Measurements from ENCODE around the gene DCAF5. TPM values are rescaled to one million over a fixed set of nuclear protein-coding genes. Genes with fewer than 3 reads are reported as not detected.
A peak's percentile ranks its signal among the peaks of the same experiment; 100 is the strongest.
"Not testable (repeated sequence)": the region's sequence is repeated elsewhere in the genome, so short reads cannot be mapped to it uniquely, and the experiment has no call there.

The DCAF5 gene
- total RNA-seq, 2 donors from 2014 or later: 31.4 to 37.7 TPM

GRCh38 chr14:69081271-69081670, 71.6 kb downstream of the DCAF5 start:
- no peaks in the 10 kb centered on the region for H3K27me3 Mint-ChIP-seq
- no peak overlapping the region for H3K4me3 Mint-ChIP-seq
- H3K4me1 Mint-ChIP-seq: peaks cover 5% of the 10 kb centered on the region
- H3K9me3 Mint-ChIP-seq: no peaks in the 10 kb centered on the region
- no peak overlapping the region for H3K27ac Mint-ChIP-seq
- ATAC-seq (replicated peaks): no peak
- H3K36me3 Mint-ChIP-seq (ENCODE audit: low read depth): peaks cover 74% of the 10 kb centered on the region

GRCh38 chr14:69079747-69080146, 73.2 kb downstream of the DCAF5 start:
- no peak for ATAC-seq (replicated peaks)

GRCh38 chr14:69079188-69079742, 73.7 kb downstream of the DCAF5 start:
- Mint-ChIP-seq H3K9me3 (no peaks in the 10 kb centered on the region), H3K27ac (no peak overlapping the region), H3K27me3 (no peaks in the 10 kb centered on the region), H3K4me3 (no peak overlapping the region), H3K36me3 (ENCODE audit: low read depth) (peaks cover 72% of the 10 kb centered on the region), H3K4me1 (peaks cover 5% of the 10 kb centered on the region)
- no peak for ATAC-seq (replicated peaks)

More at GRCh38 chr14:69079747-69080146, 73.2 kb downstream of the DCAF5 start:
- Mint-ChIP-seq H3K27ac (no peak overlapping the region), H3K4me3 (no peak overlapping the region), H3K27me3 (no peaks in the 10 kb centered on the region), H3K4me1 (peaks cover 5% of the 10 kb centered on the region), H3K36me3 (ENCODE audit: low read depth) (peaks cover 72% of the 10 kb centered on the region), H3K9me3 (no peaks in the 10 kb centered on the region)

GRCh38 chr14:69077841-69078240, 75.1 kb downstream of the DCAF5 start:
- no peak for ATAC-seq (replicated peaks)
- Mint-ChIP-seq H3K4me1 (peaks cover 5% of the 10 kb centered on the region), H3K27me3 (no peaks in the 10 kb centered on the region)

GRCh38 chr14:69077185-69077584, 75.7 kb downstream of the DCAF5 start:
- H3K9me3 Mint-ChIP-seq; ATAC-seq (replicated peaks); H3K27me3 Mint-ChIP-seq; H3K4me3 Mint-ChIP-seq; H3K27ac Mint-ChIP-seq; H3K4me1 Mint-ChIP-seq: not testable (repeated sequence)
- peaks cover 72% of the 10 kb centered on the region for H3K36me3 Mint-ChIP-seq (ENCODE audit: low read depth)

More at GRCh38 chr14:69077841-69078240, 75.1 kb downstream of the DCAF5 start:
- Mint-ChIP-seq H3K9me3 (no peaks in the 10 kb centered on the region), H3K27ac (no peak overlapping the region), H3K36me3 (ENCODE audit: low read depth) (peaks cover 72% of the 10 kb centered on the region), H3K4me3 (no peak overlapping the region)

- no peak overlapping the region for H3K27ac Mint-ChIP-seq
- H3K4me1 Mint-ChIP-seq: peaks cover 5% of the 10 kb centered on the region
- peaks cover 72% of the 10 kb centered on the region for H3K36me3 Mint-ChIP-seq (ENCODE audit: low read depth)
- H3K9me3 Mint-ChIP-seq: no peaks in the 10 kb centered on the region
- ATAC-seq (replicated peaks): no peak
- no peak overlapping the region for H3K4me3 Mint-ChIP-seq
- no peaks in the 10 kb centered on the region for H3K27me3 Mint-ChIP-seq
These were observed 76.6 kb downstream of the DCAF5 start for GRCh38 chr14:69076341-69076740.

- H3K9me3 Mint-ChIP-seq: no peaks in the 10 kb centered on the region
- H3K27ac Mint-ChIP-seq: peak overlapping the region; percentile 20
- H3K27me3 Mint-ChIP-seq: no peaks in the 10 kb centered on the region
- no peak overlapping the region for H3K4me3 Mint-ChIP-seq
- H3K4me1 Mint-ChIP-seq: no peaks in the 10 kb centered on the region
- ATAC-seq (replicated peaks): no peak
- H3K36me3 Mint-ChIP-seq (ENCODE audit: low read depth): peaks cover 80% of the 10 kb centered on the region
These were observed 79.0 kb downstream of the DCAF5 start for GRCh38 chr14:69073915-69074314.

- Mint-ChIP-seq H3K27ac (peak overlapping the region; percentile 11), H3K4me3 (no peak overlapping the region), H3K36me3 (ENCODE audit: low read depth) (peaks cover 85% of the 10 kb centered on the region), H3K4me1 (no peaks in the 10 kb centered on the region), H3K9me3 (no peaks in the 10 kb centered on the region), H3K27me3 (no peaks in the 10 kb centered on the region)
- no peak for ATAC-seq (replicated peaks)
These were observed 79.5 kb downstream of the DCAF5 start for GRCh38 chr14:69073429-69073828.

GRCh38 chr14:69072584-69072983, 80.3 kb downstream of the DCAF5 start:
- H3K27ac Mint-ChIP-seq: peak overlapping the region; percentile 11
- peaks cover 93% of the 10 kb centered on the region for H3K36me3 Mint-ChIP-seq (ENCODE audit: low read depth)
- no peak overlapping the region for H3K4me3 Mint-ChIP-seq
- no peaks in the 10 kb centered on the region for H3K9me3 Mint-ChIP-seq
- no peaks in the 10 kb centered on the region for H3K4me1 Mint-ChIP-seq
- peak; percentile 59 for ATAC-seq (replicated peaks)
- no peaks in the 10 kb centered on the region for H3K27me3 Mint-ChIP-seq

- H3K36me3 Mint-ChIP-seq (ENCODE audit: low read depth): peaks cover 92% of the 10 kb centered on the region
- H3K27me3 Mint-ChIP-seq: no peaks in the 10 kb centered on the region
- H3K9me3 Mint-ChIP-seq: no peaks in the 10 kb centered on the region
- H3K4me1 Mint-ChIP-seq: peaks cover 3% of the 10 kb centered on the region
- peak overlapping the region; percentile 43 for H3K27ac Mint-ChIP-seq
- ATAC-seq (replicated peaks): peak; percentile 34
- H3K4me3 Mint-ChIP-seq: no peak overlapping the region
These were observed 84.0 kb downstream of the DCAF5 start for GRCh38 chr14:69068744-69069421.

- Mint-ChIP-seq H3K27ac (peak overlapping the region; percentile 35), H3K27me3 (no peaks in the 10 kb centered on the region), H3K4me3 (peak overlapping the region; percentile 10), H3K36me3 (ENCODE audit: low read depth) (peaks cover 89% of the 10 kb centered on the region), H3K4me1 (peaks cover 3% of the 10 kb centered on the region), H3K9me3 (no peaks in the 10 kb centered on the region)
- ATAC-seq (replicated peaks): peak; percentile 85
These were observed 86.3 kb downstream of the DCAF5 start for GRCh38 chr14:69066396-69067171.

GRCh38 chr14:69065934-69066333, 87.0 kb downstream of the DCAF5 start:
- not testable (repeated sequence) for H3K9me3 Mint-ChIP-seq; ATAC-seq (replicated peaks); H3K4me1 Mint-ChIP-seq; H3K27me3 Mint-ChIP-seq
- Mint-ChIP-seq H3K4me3 (peak overlapping the region; percentile 10), H3K27ac (peak overlapping the region; percentile 35), H3K36me3 (ENCODE audit: low read depth) (peaks cover 89% of the 10 kb centered on the region)

GRCh38 chr14:69064596-69064995, 88.3 kb downstream of the DCAF5 start:
- no peaks in the 10 kb centered on the region for H3K9me3 Mint-ChIP-seq
- H3K27me3 Mint-ChIP-seq: no peaks in the 10 kb centered on the region
- no peak for ATAC-seq (replicated peaks)
- peaks cover 3% of the 10 kb centered on the region for H3K4me1 Mint-ChIP-seq
- H3K36me3 Mint-ChIP-seq (ENCODE audit: low read depth): peaks cover 88% of the 10 kb centered on the region
- H3K27ac Mint-ChIP-seq: no peak overlapping the region
- H3K4me3 Mint-ChIP-seq: no peak overlapping the region

GRCh38 chr14:69059658-69060623, 93.0 kb downstream of the DCAF5 start:
- Mint-ChIP-seq H3K36me3 (ENCODE audit: low read depth) (peaks cover 93% of the 10 kb centered on the region), H3K4me1 (no peaks in the 10 kb centered on the region), H3K27me3 (no peaks in the 10 kb centered on the region), H3K9me3 (no peaks in the 10 kb centered on the region), H3K27ac (no peak overlapping the region), H3K4me3 (no peak overlapping the region)
- no peak for ATAC-seq (replicated peaks)
